ENCODE data around the gene ATP6V1G3. TPM values are rescaled to one million over a fixed set of nuclear protein-coding genes. Genes with fewer than 3 reads are reported as not detected.

ATP6V1G3 gene
- total RNA-seq, 4 donors from 2014 or later: not detected

DNA sequence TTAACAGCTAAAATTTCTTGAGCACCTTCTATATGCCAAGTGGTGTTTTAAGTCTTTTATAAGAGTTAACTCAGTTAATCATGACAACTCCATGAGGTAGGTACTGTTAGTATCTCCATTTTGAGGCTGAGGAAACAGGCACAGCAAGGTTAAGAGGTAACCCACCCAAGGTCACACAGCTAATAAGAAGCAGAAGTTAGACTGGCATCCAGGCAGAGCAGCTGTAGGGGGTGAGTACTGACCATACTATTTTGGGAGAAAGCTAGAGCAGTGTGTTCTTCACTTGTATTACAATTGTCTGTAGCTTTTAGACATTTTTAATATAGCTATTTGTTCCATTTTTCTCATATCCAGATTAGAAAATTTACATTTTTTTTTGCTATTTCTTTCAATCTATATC lies 4.8 kb downstream of the ATP6V1G3 start:
- Histone ChIP-seq H3K27me3 (no peaks in the 10 kb centered on the region), H3K4me3 (no peak overlapping the region), H3K4me1 (no peaks in the 10 kb centered on the region), H3K36me3 (no peaks in the 10 kb centered on the region), H3K27ac (no peak overlapping the region), H3K9me3 (no peaks in the 10 kb centered on the region)
- no peak for ATAC-seq
- TF ChIP-seq EP300 (IDR thresholded peaks at IDR 0.05) (no peak), POLR2AphosphoS5 (IDR thresholded peaks at IDR 0.05) (no peak), POLR2A (IDR thresholded peaks at IDR 0.05) (no peak)
- TF ChIP-seq, protein P1, sequence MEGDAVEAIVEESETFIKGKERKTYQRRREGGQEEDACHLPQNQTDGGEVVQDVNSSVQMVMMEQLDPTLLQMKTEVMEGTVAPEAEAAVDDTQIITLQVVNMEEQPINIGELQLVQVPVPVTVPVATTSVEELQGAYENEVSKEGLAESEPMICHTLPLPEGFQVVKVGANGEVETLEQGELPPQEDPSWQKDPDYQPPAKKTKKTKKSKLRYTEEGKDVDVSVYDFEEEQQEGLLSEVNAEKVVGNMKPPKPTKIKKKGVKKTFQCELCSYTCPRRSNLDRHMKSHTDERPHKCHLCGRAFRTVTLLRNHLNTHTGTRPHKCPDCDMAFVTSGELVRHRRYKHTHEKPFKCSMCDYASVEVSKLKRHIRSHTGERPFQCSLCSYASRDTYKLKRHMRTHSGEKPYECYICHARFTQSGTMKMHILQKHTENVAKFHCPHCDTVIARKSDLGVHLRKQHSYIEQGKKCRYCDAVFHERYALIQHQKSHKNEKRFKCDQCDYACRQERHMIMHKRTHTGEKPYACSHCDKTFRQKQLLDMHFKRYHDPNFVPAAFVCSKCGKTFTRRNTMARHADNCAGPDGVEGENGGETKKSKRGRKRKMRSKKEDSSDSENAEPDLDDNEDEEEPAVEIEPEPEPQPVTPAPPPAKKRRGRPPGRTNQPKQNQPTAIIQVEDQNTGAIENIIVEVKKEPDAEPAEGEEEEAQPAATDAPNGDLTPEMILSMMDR (IDR thresholded peaks at IDR 0.05): no peak

- Histone ChIP-seq H3K4me3 (no peak overlapping the region), H3K27ac (no peak overlapping the region), H3K9me3 (no peaks in the 10 kb centered on the region), H3K36me3 (no peaks in the 10 kb centered on the region), H3K27me3 (no peaks in the 10 kb centered on the region), H3K4me1 (no peaks in the 10 kb centered on the region)
- no peak for TF ChIP-seq EP300 (IDR thresholded peaks at IDR 0.05)
- TF ChIP-seq POLR2A (IDR thresholded peaks at IDR 0.05): no peak
- TF ChIP-seq, protein P1 (IDR thresholded peaks at IDR 0.05): no peak
- TF ChIP-seq POLR2AphosphoS5 (IDR thresholded peaks at IDR 0.05): no peak
- no peak for ATAC-seq
- 55 to 60% methylated on average over 1 of the region's 1 CpG for WGBS, 2 donors (ENCODE audit: low coverage in 1 of 2)
Measured at GRCh38 chr1:198534548-198535418, 5.7 kb downstream of the ATP6V1G3 start.

DNA sequence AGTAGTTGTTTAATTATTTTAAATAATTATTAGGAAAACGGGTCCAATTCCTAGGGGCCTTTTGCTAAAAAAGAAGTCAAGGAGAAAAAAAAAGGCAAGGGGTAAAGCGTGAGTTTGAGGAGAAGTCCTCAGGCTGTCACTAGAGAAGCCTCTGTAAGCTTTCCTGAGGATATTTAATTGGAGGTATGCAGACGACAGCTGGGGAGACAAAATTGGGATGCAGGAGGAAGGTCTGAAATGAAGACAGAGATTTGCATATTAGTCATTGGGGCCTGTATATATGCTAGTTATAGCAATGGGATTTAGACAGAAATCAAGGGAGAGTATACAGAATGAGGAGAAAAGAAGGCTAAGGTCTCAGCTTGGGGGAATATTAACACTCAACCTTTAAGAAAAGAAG lies 8.6 kb downstream of the ATP6V1G3 start:
- no peaks in the 10 kb centered on the region for H3K36me3 ChIP-seq
- H3K4me3 ChIP-seq: no peak overlapping the region
- H3K9me3 ChIP-seq: no peaks in the 10 kb centered on the region
- WGBS, 2 donors (ENCODE audit: low coverage in 1 of 2): 73 to 86% methylated on average over 3 of the region's 3 CpGs
- H3K27ac ChIP-seq: no peak overlapping the region
- no peak for ATAC-seq
- no peaks in the 10 kb centered on the region for H3K27me3 ChIP-seq
- TF ChIP-seq EP300 (IDR thresholded peaks at IDR 0.05): no peak
- TF ChIP-seq POLR2A (IDR thresholded peaks at IDR 0.05): no peak
- TF ChIP-seq, protein P1 (IDR thresholded peaks at IDR 0.05): no peak
- TF ChIP-seq POLR2AphosphoS5 (IDR thresholded peaks at IDR 0.05): no peak
- H3K4me1 ChIP-seq: no peaks in the 10 kb centered on the region

DNA sequence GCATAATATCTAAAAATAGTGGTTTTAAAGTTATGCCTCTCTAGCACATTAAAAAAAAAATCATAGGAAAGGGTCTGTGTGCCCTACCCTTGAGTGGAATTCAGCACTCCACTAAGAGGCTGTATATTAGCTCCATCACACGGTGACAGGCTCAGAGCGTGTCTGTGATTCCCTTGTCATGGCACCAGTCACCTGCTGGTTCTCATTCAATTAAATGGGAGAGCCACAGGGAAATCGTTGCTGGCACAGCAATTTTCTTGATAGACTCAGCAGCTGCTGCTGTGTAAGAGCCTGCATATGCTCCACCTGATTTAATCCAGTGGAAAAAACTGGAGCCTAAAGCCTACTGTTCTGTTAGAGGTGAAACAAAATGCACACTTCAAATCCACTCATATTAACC lies 9.5 kb downstream of the ATP6V1G3 start:
- no peak overlapping the region for H3K27ac ChIP-seq
- H3K36me3 ChIP-seq: no peaks in the 10 kb centered on the region
- no peaks in the 10 kb centered on the region for H3K4me1 ChIP-seq
- no peaks in the 10 kb centered on the region for H3K9me3 ChIP-seq
- 49 to 55% methylated on average over 3 of the region's 3 CpGs for WGBS, 2 donors (ENCODE audit: low coverage in 1 of 2)
- no peak overlapping the region for H3K4me3 ChIP-seq
- ATAC-seq: no peak
- TF ChIP-seq EP300 (IDR thresholded peaks at IDR 0.05): no peak
- TF ChIP-seq POLR2A (IDR thresholded peaks at IDR 0.05): no peak
- TF ChIP-seq, protein P1 (IDR thresholded peaks at IDR 0.05): no peak
- TF ChIP-seq POLR2AphosphoS5 (IDR thresholded peaks at IDR 0.05): no peak
- H3K27me3 ChIP-seq: no peaks in the 10 kb centered on the region

GRCh38 chr1:198529414-198529813 lies 11.1 kb downstream of the ATP6V1G3 start:
- ATAC-seq: no peak
- TF ChIP-seq EP300 (IDR thresholded peaks at IDR 0.05) (no peak), POLR2A (IDR thresholded peaks at IDR 0.05) (no peak), POLR2AphosphoS5 (IDR thresholded peaks at IDR 0.05) (no peak)
- TF ChIP-seq, protein P1 (IDR thresholded peaks at IDR 0.05): no peak
- no peaks in the 10 kb centered on the region for H3K36me3 ChIP-seq
- no peaks in the 10 kb centered on the region for H3K27me3 ChIP-seq
- no peaks in the 10 kb centered on the region for H3K9me3 ChIP-seq
- no peaks in the 10 kb centered on the region for H3K4me1 ChIP-seq
- H3K27ac ChIP-seq: no peak overlapping the region
- 13 to 25% methylated on average over 2 of the region's 2 CpGs for WGBS, 2 donors (ENCODE audit: low coverage in 1 of 2)
- H3K4me3 ChIP-seq: no peak overlapping the region

Measured in gastroesophageal sphincter (tissue), 4 donors.